ENCODE measurements around the gene FCGR2B.

DNA sequence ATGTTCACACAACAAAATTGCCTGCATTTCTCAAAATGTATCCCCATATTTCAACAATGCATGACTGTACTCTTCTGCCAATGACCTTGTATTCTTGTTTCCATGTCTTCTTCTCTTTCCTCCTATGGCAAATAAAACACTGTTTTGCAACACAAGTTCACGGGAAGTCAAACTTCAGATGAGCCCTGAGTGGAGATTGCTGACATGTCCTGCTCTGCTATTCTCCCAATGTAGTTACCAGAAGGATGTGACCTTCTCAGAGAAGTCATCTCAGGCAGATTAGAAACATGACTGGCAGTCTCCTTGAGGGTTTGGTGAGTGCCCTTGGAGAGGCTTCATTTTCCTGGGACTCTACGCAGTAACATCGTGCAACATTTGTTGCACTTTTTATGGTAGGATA, 15.6 kb downstream of the FCGR2B start:
- TF ChIP-seq, protein P1, sequence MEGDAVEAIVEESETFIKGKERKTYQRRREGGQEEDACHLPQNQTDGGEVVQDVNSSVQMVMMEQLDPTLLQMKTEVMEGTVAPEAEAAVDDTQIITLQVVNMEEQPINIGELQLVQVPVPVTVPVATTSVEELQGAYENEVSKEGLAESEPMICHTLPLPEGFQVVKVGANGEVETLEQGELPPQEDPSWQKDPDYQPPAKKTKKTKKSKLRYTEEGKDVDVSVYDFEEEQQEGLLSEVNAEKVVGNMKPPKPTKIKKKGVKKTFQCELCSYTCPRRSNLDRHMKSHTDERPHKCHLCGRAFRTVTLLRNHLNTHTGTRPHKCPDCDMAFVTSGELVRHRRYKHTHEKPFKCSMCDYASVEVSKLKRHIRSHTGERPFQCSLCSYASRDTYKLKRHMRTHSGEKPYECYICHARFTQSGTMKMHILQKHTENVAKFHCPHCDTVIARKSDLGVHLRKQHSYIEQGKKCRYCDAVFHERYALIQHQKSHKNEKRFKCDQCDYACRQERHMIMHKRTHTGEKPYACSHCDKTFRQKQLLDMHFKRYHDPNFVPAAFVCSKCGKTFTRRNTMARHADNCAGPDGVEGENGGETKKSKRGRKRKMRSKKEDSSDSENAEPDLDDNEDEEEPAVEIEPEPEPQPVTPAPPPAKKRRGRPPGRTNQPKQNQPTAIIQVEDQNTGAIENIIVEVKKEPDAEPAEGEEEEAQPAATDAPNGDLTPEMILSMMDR (IDR thresholded peaks at IDR 0.05) = no peak
- TF ChIP-seq POLR2A (IDR thresholded peaks at IDR 0.05) = no peak

All from thyroid gland (tissue), 4 donors.